GM12892 (cell line): ENCODE results near the gene CELF2.

ENCODE experiments used
- POLR2A ChIP-seq: IDR thresholded peaks from 2 replicates; pipeline ENCODE4 v1.6.1; 2011; ENCODE audit warnings: low read depth, low read length, control low read depth
- POLR2AphosphoS5 ChIP-seq: IDR thresholded peaks from 2 replicates; pipeline ENCODE4 v1.6.1; 2011; ENCODE audit warnings: low read depth, low read length, control low read depth

DNA sequence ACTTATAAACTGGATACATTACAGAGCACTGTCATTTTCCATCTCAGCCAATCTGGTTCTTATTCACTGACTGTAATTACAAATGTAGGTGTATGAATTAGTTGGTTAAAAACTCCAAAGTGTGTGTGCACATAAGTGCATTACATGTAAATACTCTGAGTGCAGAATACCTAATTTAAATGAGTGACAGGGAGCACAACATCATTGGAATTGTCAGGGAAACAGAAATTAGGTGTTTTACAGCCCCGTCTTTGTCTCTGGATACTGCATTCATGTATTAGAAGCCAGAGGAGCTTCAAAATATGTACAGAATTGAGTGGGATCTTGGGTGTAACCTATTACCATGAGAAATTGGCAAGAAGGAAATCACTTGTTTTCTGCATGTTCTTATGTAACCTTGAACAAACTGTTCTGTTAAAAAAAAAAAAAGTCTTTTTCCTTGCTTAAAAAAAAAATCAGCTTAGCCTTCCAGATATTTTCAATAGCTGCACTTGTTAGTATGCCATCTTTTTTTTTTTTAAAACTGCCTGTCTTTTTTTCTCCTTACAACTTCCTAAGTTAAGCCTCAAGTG, 31.1 kb downstream of the CELF2 start:
- TF ChIP-seq POLR2A (no peak), POLR2AphosphoS5 (no peak)
